Measurements from ENCODE around the gene BLACAT1. TPM values are rescaled to one million over a fixed set of nuclear protein-coding genes. Genes with fewer than 3 reads are reported as not detected.

Gene BLACAT1
- total and polyA plus RNA-seq, 2 of the 8 experiments (the other 6 are each of a cell fraction or from before 2014, with no cell fraction given) = 3.5 to 10.5 TPM

DNA sequence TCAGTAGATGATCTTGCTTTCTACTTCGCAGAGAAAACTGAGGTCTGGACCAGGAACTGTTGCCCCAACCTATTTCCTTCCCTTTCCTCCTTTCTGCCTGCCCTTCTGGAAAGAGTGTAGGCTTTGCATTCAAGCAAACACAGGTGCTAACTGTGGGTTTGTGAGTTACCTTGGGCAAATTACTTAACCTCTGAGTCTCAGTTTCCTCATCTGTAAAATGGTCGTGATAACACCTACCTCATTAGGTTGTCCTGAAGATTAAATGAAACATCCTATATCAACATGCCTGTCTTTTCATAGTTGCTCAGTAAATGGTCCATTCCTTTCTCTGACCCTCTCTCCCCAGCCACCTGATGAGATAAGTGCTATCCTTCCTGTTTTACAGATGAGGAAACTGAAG, 9.5 kb upstream of the BLACAT1 start:
- Histone ChIP-seq H3K4me1 (replicated peaks in 1 of 4; ENCODE audit: control insufficient read depth in 3 of 4, insufficient read depth in 4 of 4, low read length in 3 of 4) (peaks cover 0 to 5% (median 1%) of the 10 kb centered on the region in 4 experiments; a peak in 5 of 7 replicates), H3K4me2 (ENCODE audit: insufficient read depth in 1 of 2, low read depth in 2 of 2, low read length in 2 of 2) (no peak overlapping the region), H3K9ac (replicated peaks in 1 of 4; ENCODE audit: extremely low read depth in 1 of 4, low read depth in 3 of 4, low read length in 3 of 4) (no peak overlapping the region), H3K9me3 (ENCODE audit: insufficient read depth in 2 of 2, low read depth in 1 of 2, low read length in 1 of 2) (no peaks in the 10 kb centered on the region), H3K27me3 (replicated peaks in 1 of 4; ENCODE audit: control insufficient read depth in 3 of 4, extremely low read depth in 1 of 4, insufficient read depth in 3 of 4, low read length in 3 of 4) (no peaks in the 10 kb centered on the region; a peak in 1 of 7 replicates), H3K23ac (ENCODE audit: insufficient read length) (no peak overlapping the region), H4K8ac (ENCODE audit: extremely low read depth, insufficient read depth, low read length) (no peak overlapping the region; the same call in 1 of the 2 replicates), H4K20me1 (replicated peaks in 1 of 2; ENCODE audit: control insufficient read depth in 1 of 2, insufficient read depth in 2 of 2, low read length in 2 of 2) (no peaks in the 10 kb centered on the region), H3K79me1 (ENCODE audit: low read depth, low read length) (no peaks in the 10 kb centered on the region), H2BK15ac (ENCODE audit: low read length) (no peak overlapping the region), H3K56ac (replicated peaks; ENCODE audit: insufficient read length, low read depth, low read length) (no peak overlapping the region), H2AK5ac (ENCODE audit: low read depth, low read length) (no peak overlapping the region), H3K4ac (replicated peaks; ENCODE audit: insufficient read length, low read depth, low read length) (no peak overlapping the region), H2BK120ac (replicated peaks; ENCODE audit: low read depth, low read length) (no peak overlapping the region), H3K14ac (ENCODE audit: insufficient read length) (no peak overlapping the region), H3K18ac (ENCODE audit: extremely low read depth, low read length) (no peak overlapping the region), H3K4me3 (ENCODE audit: extremely low read depth in 1 of 4, insufficient read depth in 2 of 4, low read depth in 3 of 4, low read length in 4 of 4) (no peak overlapping the region), H3K23me2 (ENCODE audit: low read depth, low read length) (no peaks in the 10 kb centered on the region), H2BK5ac (ENCODE audit: low read depth, low read length) (no peak overlapping the region), H3K27ac (ENCODE audit: low read depth, low read length) (no peak overlapping the region), H2BK20ac (ENCODE audit: low read length) (no peak overlapping the region), H2AFZ (ENCODE audit: low read length) (no peak overlapping the region), H2BK12ac (ENCODE audit: low read depth, low read length) (no peak overlapping the region), H4K5ac (ENCODE audit: insufficient read length, low read depth, low read length) (no peak overlapping the region), H3K36me3 (ENCODE audit: control insufficient read depth in 2 of 4, insufficient read depth in 4 of 4, low read length in 3 of 4) (no peaks in the 10 kb centered on the region), H4K91ac (replicated peaks; ENCODE audit: insufficient read length, low read length) (no peak overlapping the region), H3K79me2 (ENCODE audit: control insufficient read depth in 1 of 2, insufficient read depth in 2 of 2, low read length in 2 of 2) (no peaks in the 10 kb centered on the region)
- FAIRE-seq = no peak
- DNase-seq (ENCODE audit: low read depth in 1 of 2, low spot score in 2 of 2) = no peak
- peak; percentile 15; the same call in 1 of the 2 replicates for TF ChIP-seq KDM1A (IDR thresholded peaks at IDR 0.05; ENCODE audit: borderline replicate concordance, low read length)
- no peak for TF ChIP-seq JUND (IDR thresholded peaks at IDR 0.05; ENCODE audit: low read length)
- POLR2A ChIA-PET (ENCODE audit: partially characterized antibody) = interaction anchor here (1.4 kb wide), 1 partner anchor 27 kb away, joined by 3 read pairs; no protein-coding TSS in a partner anchor
- WGBS, 2 experiments (ENCODE audit: extremely low coverage in 1 of 2, insufficient coverage in 1 of 2, insufficient read length in 1 of 2, insufficient replicate concordance in 2 of 2, low coverage in 1 of 2, low lambda C conversion rate in 2 of 2, missing lambda C conversion rate in 1 of 2) = 78% methylated on average over 2 of the region's 2 CpGs; no CpG with 5 or more reads in 1 of the 2 experiments
- CTCF ChIA-PET (ENCODE audit: partially characterized antibody) = interaction anchor here (1.2 to 30.2 kb wide), 4 partner anchors 23 to 120 kb away, joined by 4 to 767 read pairs (median 120); no protein-coding TSS in a partner anchor
